Measurements from ENCODE around the gene ASPG. TPM values are rescaled to one million over a fixed set of nuclear protein-coding genes. Genes with fewer than 3 reads are reported as not detected.

ASPG gene
- total RNA-seq, 1 donor: 0.10 TPM

DNA sequence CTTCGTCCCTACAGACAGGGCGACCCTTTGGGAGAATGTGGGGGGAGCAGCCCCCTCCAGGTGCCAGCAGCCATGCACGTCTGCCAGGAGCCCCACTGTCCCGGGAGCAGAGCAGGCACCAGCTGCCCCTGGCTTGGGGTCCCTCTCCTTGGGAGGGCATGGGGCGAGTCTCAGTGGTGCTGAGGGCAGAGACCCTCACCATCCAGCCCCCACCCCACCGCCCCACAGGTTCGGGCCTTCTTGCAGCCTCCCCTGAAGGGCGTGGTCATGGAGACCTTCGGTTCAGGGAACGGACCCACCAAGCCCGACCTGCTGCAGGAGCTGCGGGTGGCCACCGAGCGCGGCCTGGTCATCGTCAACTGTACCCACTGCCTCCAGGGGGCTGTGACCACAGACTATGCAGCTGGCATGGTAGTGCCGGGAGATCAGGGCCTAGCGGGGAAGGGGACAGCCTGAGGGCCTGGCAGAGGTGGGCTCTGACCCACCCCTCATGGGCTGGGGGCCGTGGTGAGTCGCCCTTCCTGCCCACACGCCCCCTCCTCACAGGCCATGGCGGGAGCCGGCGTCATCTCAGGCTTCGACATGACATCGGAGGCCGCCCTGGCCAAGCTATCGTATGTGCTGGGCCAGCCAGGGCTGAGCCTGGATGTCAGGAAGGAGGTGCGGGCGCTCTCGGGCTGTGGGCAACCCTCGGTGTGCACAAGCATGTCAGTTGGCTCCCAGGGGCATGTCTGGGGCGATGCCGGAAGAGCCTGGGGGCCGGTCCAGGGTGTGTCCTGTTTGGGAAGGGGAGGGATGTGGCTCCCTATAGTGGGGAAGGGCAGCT lies 18.8 kb downstream of the ASPG start:
- Histone ChIP-seq H3K4me3 (ENCODE audit: low read length) (no peak overlapping the region), H3K4me1 (ENCODE audit: insufficient read depth, low read length) (no peaks in the 10 kb centered on the region), H3K27me3 (ENCODE audit: insufficient read depth, low read length) (no peaks in the 10 kb centered on the region), H3K9me3 (ENCODE audit: low read depth, low read length) (no peaks in the 10 kb centered on the region)

DNA sequence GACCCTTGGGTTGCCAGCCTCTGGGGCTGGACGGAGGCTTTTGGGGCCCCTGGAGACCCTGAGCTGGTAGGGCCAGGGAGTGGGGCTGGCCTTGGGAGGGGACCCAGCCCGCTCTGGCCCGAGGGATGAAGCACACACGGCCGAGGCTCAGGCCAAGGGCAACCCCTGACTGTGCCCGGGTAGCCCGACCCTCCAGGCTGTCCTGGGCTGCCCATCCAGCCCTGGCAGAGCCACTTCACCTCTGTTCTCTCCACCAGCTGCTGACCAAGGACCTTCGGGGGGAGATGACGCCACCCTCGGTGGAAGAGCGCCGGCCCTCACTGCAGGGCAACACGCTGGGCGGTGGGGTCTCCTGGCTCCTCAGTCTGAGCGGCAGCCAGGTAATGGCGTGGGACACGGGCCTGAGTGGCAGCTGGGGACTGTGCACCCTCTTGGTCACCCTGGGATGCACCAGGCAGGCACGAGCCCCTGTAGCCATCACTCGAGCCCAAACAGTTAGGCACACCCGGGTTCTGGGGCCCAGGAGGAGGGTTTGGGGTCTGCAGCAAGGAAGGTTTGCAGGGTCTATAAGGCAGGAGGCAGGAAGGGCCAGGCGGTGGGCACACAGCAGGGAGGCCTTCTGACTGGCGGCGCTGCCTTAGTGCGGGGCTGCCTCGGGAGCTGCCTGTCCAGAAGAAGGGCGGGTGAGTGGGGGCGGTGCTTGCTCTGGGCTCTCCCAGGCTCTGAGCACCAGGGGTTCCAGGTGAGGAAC lies 19.7 kb downstream of the ASPG start:
- Histone ChIP-seq H3K4me3 (ENCODE audit: low read length) (no peak overlapping the region), H3K4me1 (ENCODE audit: insufficient read depth, low read length) (no peaks in the 10 kb centered on the region), H3K27me3 (ENCODE audit: insufficient read depth, low read length) (no peaks in the 10 kb centered on the region), H3K9me3 (ENCODE audit: low read depth, low read length) (no peaks in the 10 kb centered on the region)

DNA sequence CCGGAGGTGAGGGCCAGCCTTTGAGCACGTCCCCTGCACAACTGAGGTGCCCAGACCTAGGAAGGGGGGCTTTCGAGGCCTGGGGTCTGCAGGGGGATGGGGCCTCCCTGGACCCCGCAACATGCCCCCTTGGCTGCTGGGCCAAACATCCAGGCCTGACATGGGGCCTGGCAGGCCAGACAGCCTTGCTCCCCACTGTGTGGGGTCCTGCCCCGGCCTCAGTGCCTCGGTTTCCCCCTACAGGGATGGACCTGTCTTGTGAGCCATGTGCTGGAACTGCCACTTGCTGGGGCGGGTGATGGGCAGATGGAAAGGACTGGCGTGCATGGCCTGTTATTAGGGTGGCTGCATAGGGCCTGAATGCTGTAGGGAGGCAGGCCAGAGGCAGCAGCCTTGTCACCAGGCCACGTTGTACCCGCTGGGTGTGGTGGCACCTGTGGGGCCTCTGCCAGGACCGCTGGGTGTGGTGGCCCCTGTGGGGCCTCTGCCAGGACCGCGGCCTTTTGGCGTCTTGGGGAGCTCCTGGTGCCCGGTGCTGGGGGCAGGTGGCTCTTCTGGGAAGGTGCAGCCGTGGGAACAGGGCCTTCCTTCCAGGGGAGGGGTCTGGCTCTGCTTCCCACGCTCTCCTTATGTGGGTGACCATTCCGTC lies 20.4 kb downstream of the ASPG start:
- Histone ChIP-seq H3K27me3 (ENCODE audit: insufficient read depth, low read length) (no peaks in the 10 kb centered on the region), H3K4me1 (ENCODE audit: insufficient read depth, low read length) (no peaks in the 10 kb centered on the region), H3K4me3 (ENCODE audit: low read length) (no peak overlapping the region), H3K9me3 (ENCODE audit: low read depth, low read length) (no peaks in the 10 kb centered on the region)

DNA sequence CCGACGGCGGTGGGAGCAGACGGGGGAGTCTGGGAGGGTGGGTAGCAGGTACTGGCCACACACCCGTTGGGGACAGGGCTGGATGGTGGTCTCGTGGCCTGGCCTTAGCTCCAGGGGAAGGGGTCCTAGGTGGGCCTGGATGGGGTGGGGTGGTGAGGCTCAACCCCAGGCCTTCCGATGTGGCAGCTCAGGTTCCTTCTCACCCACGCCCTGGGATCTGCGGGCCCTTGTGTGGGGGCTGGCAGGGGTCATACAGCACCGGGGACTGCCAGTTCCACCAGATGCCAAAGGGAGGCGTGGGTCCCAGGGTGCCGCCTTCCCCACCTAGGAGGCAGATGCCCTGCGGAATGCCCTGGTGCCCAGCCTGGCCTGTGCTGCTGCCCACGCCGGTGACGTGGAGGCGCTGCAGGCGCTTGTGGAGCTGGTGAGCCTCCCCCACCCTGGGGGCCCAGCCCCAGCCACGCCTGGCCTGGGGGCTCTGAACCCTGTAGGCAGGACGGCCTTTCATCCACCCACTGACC lies 21.0 kb downstream of the ASPG start:
- H3K9me3 ChIP-seq (ENCODE audit: low read depth, low read length): no peaks in the 10 kb centered on the region
- H3K4me1 ChIP-seq (ENCODE audit: insufficient read depth, low read length): no peaks in the 10 kb centered on the region
- H3K4me3 ChIP-seq (ENCODE audit: low read length): no peak overlapping the region
- H3K27me3 ChIP-seq (ENCODE audit: insufficient read depth, low read length): no peaks in the 10 kb centered on the region

DNA sequence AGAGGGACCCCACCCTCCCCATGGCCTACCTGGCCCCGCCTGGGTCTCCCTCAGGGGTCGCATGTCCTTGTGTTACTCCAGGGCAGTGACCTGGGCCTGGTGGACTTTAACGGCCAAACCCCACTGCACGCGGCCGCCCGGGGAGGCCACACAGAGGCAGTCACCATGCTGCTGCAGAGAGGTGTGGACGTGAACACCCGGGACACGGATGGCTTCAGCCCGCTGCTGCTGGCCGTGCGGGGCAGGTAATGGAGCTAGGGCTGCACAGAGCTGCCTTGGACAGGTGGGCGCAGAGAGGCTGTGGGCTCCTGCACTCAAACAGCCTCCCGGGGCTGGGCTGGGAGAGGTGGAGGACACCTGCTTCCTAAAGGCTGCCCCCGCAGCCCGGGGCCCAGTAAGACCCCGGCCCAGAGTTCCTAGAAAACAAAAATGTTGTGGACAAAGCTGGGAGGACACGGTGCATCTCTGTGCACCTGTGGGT lies 21.6 kb downstream of the ASPG start:
- H3K4me1 ChIP-seq (ENCODE audit: insufficient read depth, low read length): no peaks in the 10 kb centered on the region
- H3K9me3 ChIP-seq (ENCODE audit: low read depth, low read length): no peaks in the 10 kb centered on the region
- no peaks in the 10 kb centered on the region for H3K27me3 ChIP-seq (ENCODE audit: insufficient read depth, low read length)
- H3K4me3 ChIP-seq (ENCODE audit: low read length): no peak overlapping the region

DNA sequence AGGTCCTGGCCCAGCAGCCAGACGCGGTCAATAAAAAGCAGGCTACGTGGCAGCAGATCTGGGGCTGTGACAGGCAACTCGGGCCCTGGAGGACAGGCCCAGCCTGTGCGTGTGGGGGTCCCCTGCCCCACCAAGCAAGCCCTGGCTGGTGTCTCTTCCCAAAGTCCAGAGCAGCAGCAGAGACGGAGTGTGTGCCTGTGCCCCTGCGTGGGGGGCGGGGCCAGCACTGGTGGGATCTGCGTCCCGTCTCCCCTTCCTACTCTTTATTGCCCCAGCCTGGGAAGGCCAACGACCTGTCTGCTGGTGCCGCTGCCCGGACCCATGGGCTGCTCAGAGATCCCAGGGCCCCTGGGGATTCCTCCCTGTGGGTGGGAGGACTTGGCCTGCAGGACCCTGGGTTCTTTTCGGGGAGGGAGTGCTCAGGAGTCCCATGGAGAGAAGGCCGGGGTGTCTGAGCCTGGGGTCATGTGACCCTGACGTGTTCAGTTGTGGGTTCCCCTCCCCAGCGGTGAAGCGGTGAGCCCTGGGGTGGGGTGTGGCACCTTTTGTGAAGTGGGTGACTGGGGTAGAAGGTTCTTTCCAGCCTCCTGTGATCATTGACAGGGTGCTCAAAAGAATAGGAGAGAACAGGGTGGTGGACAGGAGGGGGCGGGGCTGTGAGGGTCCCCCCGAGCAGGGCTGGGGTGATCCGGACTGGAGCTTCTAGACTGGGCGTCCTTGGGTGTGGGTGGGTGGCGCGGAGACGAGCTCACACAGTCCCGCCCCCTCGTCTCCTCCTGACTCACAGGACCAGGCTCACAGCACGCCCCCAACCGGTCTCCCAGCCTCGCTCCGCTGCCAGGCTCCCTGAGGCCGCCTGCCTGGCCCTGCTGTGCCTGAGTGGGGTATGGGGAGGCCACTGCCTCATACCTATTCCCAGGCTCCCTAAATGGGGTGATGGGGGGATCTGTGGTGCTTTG lies 22.4 kb downstream of the ASPG start:
- no peaks in the 10 kb centered on the region for H3K9me3 ChIP-seq (ENCODE audit: low read depth, low read length)

DNA sequence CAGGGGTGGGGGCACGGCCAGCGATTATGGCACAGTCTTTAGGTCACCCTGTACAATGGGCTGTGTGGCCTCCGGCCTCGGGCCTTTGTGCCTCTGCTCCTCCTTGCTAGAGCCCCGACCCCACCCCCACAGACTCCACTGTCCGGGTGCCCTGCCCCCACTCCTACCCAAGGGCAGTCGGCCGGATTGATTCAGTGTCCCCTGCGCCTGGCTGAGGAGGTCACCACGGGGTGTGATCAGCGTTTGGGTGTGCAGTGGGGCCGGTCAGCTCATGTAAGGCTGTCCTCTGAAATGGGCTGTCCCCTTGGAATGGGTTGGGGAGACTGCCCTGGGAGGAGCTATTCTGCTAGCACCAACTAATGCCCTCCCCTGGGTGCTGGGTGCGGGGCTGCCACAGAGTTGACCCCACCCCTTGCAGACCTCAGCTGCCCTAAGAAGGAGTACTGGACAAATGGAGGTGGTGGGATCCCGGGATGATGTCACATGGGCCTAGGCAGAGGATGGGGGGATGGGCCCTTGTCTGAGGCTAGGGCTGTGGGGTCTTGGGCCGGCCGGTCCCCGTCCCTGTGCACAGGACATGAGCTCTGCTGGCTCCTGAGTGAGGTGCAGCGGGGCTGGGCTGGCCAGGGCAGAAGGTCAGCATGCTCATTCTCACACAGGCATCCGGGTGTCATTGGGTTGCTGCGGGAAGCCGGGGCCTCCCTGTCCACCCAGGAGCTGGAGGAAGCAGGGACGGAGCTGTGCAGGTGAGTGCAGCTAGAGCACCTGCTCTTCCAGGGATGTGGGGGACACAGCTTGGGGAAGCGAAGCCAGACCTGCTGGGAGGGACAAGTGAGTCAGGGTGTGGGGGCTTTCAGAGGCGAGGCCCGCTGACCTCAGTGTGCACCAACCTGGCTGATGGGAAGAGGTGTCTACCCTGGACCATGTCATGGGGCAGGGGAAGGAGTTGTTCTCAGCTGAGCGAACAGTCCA lies 23.4 kb downstream of the ASPG start:
- Histone ChIP-seq H3K4me3 (ENCODE audit: low read length) (no peak overlapping the region), H3K27me3 (ENCODE audit: insufficient read depth, low read length) (no peaks in the 10 kb centered on the region), H3K4me1 (ENCODE audit: insufficient read depth, low read length) (no peaks in the 10 kb centered on the region), H3K9me3 (ENCODE audit: low read depth, low read length) (no peaks in the 10 kb centered on the region)

More for the DNA sequence above, 22.4 kb downstream of the ASPG start:
- Histone ChIP-seq H3K4me3 (ENCODE audit: low read length) (no peak overlapping the region), H3K27me3 (ENCODE audit: insufficient read depth, low read length) (no peaks in the 10 kb centered on the region), H3K4me1 (ENCODE audit: insufficient read depth, low read length) (no peaks in the 10 kb centered on the region)

DNA sequence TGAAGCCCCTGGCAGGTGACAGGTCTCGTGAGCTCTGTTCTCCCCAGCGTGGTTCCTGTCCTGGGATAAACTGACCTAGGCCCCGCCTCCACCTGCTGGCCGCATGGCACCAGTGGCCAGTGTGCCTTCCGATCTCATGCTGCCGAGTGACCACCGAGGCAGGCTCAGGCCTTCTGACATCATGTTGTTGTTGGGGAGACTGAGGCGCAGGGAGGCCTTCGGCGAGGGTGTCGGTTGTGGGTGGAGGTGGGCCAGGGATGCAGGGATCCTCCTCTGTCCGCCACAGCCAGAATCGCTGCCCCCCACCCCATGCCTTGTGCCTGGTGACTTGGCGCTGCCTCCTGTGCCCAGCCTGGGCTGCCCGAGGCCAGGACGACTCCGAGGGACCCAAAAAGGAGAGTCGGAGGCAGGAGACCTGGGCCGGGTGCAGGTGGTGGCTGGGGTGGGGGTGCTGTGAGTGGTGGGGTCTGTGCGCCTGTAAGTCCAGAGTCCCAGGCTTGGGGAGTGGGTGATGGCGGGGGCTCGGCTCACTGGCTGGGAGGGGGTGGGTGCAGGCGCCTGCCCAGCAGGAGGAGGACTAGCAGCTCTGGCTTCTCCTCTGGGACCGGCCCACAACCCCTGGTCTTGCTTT lies 24.3 kb downstream of the ASPG start:
- Histone ChIP-seq H3K4me3 (ENCODE audit: low read length) (no peak overlapping the region), H3K27me3 (ENCODE audit: insufficient read depth, low read length) (no peaks in the 10 kb centered on the region), H3K9me3 (ENCODE audit: low read depth, low read length) (no peaks in the 10 kb centered on the region), H3K4me1 (ENCODE audit: insufficient read depth, low read length) (no peaks in the 10 kb centered on the region)

DNA sequence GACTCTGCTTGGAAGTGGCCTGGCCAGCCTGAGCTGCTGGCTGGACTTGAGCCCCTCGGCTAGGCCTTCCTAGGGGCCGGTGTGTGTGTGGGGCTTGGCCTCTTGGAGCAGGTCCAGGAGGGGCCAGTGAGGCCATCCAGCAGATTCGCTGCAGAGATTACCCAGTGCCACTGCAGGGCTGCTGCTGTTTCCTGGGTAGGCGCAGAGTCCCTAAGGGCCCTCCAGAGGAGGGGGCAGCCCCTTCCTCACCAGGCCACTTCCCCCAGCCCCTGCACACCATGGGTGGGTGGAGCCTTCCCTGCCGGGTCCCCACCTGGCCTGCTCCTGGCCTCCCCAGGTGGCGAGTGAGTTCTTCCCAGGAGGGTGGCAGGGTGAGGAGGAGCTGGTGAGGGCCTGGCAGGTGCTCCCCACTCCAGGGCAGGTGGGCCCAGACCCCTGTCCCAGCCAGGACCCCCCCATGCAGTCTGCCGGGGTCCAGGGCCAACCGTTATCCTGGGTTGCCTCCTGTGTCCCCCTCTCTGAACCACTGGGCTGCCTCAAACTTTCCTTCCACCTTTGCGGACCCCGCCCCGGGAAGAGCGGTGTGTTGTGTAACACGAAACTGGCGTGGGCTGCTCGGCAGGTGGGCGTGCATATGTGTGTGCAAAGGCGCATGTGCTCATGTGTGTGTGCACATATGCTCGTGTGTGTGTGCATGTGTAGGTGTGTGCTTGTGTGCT lies 25.1 kb downstream of the ASPG start:
- Histone ChIP-seq H3K4me1 (ENCODE audit: insufficient read depth, low read length) (no peaks in the 10 kb centered on the region), H3K9me3 (ENCODE audit: low read depth, low read length) (no peaks in the 10 kb centered on the region), H3K27me3 (ENCODE audit: insufficient read depth, low read length) (peaks cover under 1% of the 10 kb centered on the region), H3K4me3 (ENCODE audit: low read length) (no peak overlapping the region)

DNA sequence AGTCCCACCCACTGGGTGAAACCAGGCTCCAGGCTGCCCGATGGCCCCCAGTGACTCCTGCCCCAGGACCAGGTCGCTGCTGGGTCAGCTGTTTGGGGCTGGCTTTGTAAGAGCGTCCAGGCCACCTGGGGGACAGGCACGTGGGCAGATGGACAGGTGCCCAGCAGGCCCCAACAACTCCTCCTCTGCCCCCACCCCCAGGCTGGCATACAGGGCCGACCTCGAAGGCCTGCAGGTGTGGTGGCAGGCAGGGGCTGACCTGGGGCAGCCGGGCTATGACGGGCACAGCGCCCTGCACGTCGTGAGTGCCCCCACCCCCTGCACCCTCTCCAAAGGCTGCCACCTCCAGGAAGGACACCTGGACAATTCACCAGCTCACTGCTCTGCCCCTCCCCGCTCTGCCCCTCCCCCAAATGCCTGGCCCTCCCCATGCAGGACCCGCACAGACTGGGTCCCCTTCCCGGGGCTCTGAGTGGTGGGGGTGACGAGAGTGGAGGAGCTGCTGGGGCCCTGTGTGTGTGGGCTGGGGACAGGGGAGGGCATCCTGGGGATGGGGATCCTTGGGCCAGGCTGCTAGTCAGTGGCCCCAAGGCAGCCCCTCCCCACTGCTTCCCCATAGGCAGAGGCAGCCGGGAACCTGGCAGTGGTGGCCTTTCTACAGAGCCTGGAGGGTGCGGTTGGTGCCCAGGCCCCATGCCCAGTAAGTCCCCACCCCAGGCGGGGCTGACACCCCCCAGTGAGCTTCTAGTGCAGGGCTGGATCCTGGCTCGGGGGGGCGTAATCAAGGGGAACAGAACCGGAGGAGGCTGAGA lies 26.0 kb downstream of the ASPG start:
- H3K4me1 ChIP-seq (ENCODE audit: insufficient read depth, low read length): no peaks in the 10 kb centered on the region
- peaks cover 6% of the 10 kb centered on the region for H3K27me3 ChIP-seq (ENCODE audit: insufficient read depth, low read length)
- H3K9me3 ChIP-seq (ENCODE audit: low read depth, low read length): no peaks in the 10 kb centered on the region
- H3K4me3 ChIP-seq (ENCODE audit: low read length): no peak overlapping the region

DNA sequence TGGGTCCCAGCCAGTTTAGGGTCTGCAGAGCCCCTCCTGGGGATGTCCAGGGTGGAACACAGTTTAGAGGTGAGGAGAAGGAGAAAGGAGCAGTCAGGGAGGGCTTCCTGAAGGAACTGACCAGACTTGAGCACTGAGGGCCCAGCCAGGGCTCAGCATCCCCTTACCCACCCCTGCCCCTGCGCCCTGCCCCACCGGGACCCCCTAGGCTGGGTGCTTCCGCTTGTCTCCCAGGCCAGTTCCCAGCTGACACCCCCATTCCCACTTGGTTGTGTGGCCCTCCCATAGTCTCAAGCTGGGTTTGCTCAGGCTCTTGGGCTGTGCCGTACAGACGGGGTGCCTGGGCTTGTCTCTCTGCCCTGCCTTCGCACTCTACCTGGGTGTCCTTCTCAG lies 26.6 kb downstream of the ASPG start:
- H3K27me3 ChIP-seq (ENCODE audit: insufficient read depth, low read length): peaks cover 6% of the 10 kb centered on the region
- no peak overlapping the region for H3K4me3 ChIP-seq (ENCODE audit: low read length)
- no peaks in the 10 kb centered on the region for H3K4me1 ChIP-seq (ENCODE audit: insufficient read depth, low read length)
- H3K9me3 ChIP-seq (ENCODE audit: low read depth, low read length): no peaks in the 10 kb centered on the region

Measured in mononuclear cell (primary cell).